Measurements from ENCODE around the gene F2.

Gene F2

GRCh38 chr11:46741600-46742484 lies 22.8 kb downstream of the F2 start:
- DNase-seq (ENCODE audit: low read depth in 2 of 2, low spot score in 1 of 2): no peak

GRCh38 chr11:46743043-46743442 lies 24.0 kb downstream of the F2 start:
- no peak for DNase-seq (ENCODE audit: low read depth in 2 of 2, low spot score in 1 of 2)

GRCh38 chr11:46743693-46744339 lies 24.8 kb downstream of the F2 start:
- DNase-seq (ENCODE audit: low read depth in 2 of 2, low spot score in 1 of 2): no peak

- no peak for DNase-seq (ENCODE audit: low read depth in 2 of 2, low spot score in 1 of 2)
Observed at GRCh38 chr11:46745328-46745727, 26.3 kb downstream of the F2 start.

- DNase-seq (ENCODE audit: low read depth in 2 of 2, low spot score in 1 of 2): no peak
Observed at GRCh38 chr11:46745995-46746394, 27.0 kb downstream of the F2 start.

- no peak for DNase-seq (ENCODE audit: low read depth in 2 of 2, low spot score in 1 of 2)
Observed at GRCh38 chr11:46747150-46747549, 28.1 kb downstream of the F2 start.

GRCh38 chr11:46755962-46756361 lies 36.9 kb downstream of the F2 start:
- DNase-seq (ENCODE audit: low read depth in 2 of 2, low spot score in 1 of 2): no peak

- no peak for DNase-seq (ENCODE audit: low read depth in 2 of 2, low spot score in 1 of 2)
Observed at GRCh38 chr11:46759196-46759595, 40.2 kb downstream of the F2 start.

- DNase-seq (ENCODE audit: low read depth in 2 of 2, low spot score in 1 of 2): no peak
Observed at GRCh38 chr11:46760429-46761128, 41.6 kb downstream of the F2 start.

GRCh38 chr11:46761807-46762206 lies 42.8 kb downstream of the F2 start:
- DNase-seq (ENCODE audit: low read depth in 2 of 2, low spot score in 1 of 2): no peak

- DNase-seq (ENCODE audit: low read depth in 2 of 2, low spot score in 1 of 2): no peak
Observed at GRCh38 chr11:46762248-46762647, 43.2 kb downstream of the F2 start.

- DNase-seq (ENCODE audit: low read depth in 2 of 2, low spot score in 1 of 2): no peak
Observed at GRCh38 chr11:46766656-46767055, 47.6 kb downstream of the F2 start.

- DNase-seq (ENCODE audit: low read depth in 2 of 2, low spot score in 1 of 2): no peak
Observed at GRCh38 chr11:46769636-46770221, 50.7 kb downstream of the F2 start.

GRCh38 chr11:46776878-46777277 lies 57.9 kb downstream of the F2 start:
- DNase-seq (ENCODE audit: low read depth in 2 of 2, low spot score in 1 of 2): no peak

GRCh38 chr11:46778416-46778815 lies 59.4 kb downstream of the F2 start:
- no peak for DNase-seq (ENCODE audit: low read depth in 2 of 2, low spot score in 1 of 2)

Measured in stimulated activated CD8-positive, alpha-beta memory T cell treated with anti-CD3 and anti-CD28 coated beads, Interleukin-4, amount 100 ng/mL, for 4 hours (primary cell).